Keratinocyte (primary cell): ENCODE measurements around the gene NLRX1. TPM values are rescaled to one million over a fixed set of nuclear protein-coding genes. Genes with fewer than 3 reads are reported as not detected.

ENCODE experiments used
- DNase-seq: peaks from one replicate; pipeline ENCODE4 v3.0.0-alpha.2; 2011; ENCODE audit warnings: low read depth, missing footprints, low spot score
- FAIRE-seq: peaks from 2 replicates; lab custom pipeline; 2011; peaks lifted over from hg19 to GRCh38; lab: Jason Lieb, UNC
- H2AFZ ChIP-seq: 2 replicates; pipeline ENCODE4 v1.6.0; 2012; ENCODE audit warnings: low read length, control low read depth, inconsistent platforms; ENCODE audit not compliant: control insufficient read depth
- H3K27ac ChIP-seq: 2 replicates; pipeline ENCODE4 v1.5.1; 2011; ENCODE audit warnings: low read length; ENCODE audit not compliant: control insufficient read depth, insufficient read depth
- H3K27me3 ChIP-seq: 3 replicates; pipeline ENCODE4 v1.6.0; 2011; ENCODE audit warnings: low read length; ENCODE audit not compliant: control insufficient read depth, insufficient read depth; ENCODE audit errors: extremely low read depth
- H3K36me3 ChIP-seq, 2 experiments: 2 replicates in 1 of 2; 3 replicates in 1 of 2; pipeline ENCODE4 v1.5.1; 2011; ENCODE audit warnings: low read length in 2 of 2, mild to moderate bottlenecking in 1 of 2; ENCODE audit not compliant: control insufficient read depth in 2 of 2, insufficient read depth in 2 of 2; ENCODE audit errors: extremely low read depth in 1 of 2
- H3K4me1 ChIP-seq: 3 replicates; pipeline ENCODE4 v1.5.1; 2011; ENCODE audit warnings: low read length; ENCODE audit not compliant: control insufficient read depth, insufficient read depth; ENCODE audit errors: extremely low read depth
- H3K4me2 ChIP-seq: 3 replicates; pipeline ENCODE4 v1.6.0; 2011; ENCODE audit warnings: low read depth, low read length; ENCODE audit not compliant: control insufficient read depth, insufficient read depth; ENCODE audit errors: extremely low read depth
- H3K4me3 ChIP-seq, 3 experiments: fragments of 200-600 bp in 1 of 3; sonication (generic) in 1 of 3; 2 replicates in 2 of 3; 3 replicates in 1 of 3; pipeline ENCODE4 v1.5.1; 2011 to 2016; ENCODE audit warnings: low read length in 3 of 3, mild to moderate bottlenecking in 3 of 3, control low read depth in 2 of 3, inconsistent platforms in 1 of 3, low read depth in 1 of 3, mixed read lengths in 1 of 3, mixed run types in 1 of 3, moderate library complexity in 1 of 3; ENCODE audit not compliant: control insufficient read depth in 2 of 3, insufficient read depth in 2 of 3; ENCODE audit errors: extremely low read depth in 1 of 3
- H3K79me2 ChIP-seq: 2 replicates; pipeline ENCODE4 v1.6.0; 2012; ENCODE audit warnings: low read length; ENCODE audit not compliant: control insufficient read depth, insufficient read depth
- H3K9ac ChIP-seq: 3 replicates; pipeline ENCODE4 v1.6.0; 2011; ENCODE audit warnings: low read length; ENCODE audit not compliant: control insufficient read depth, insufficient read depth; ENCODE audit errors: extremely low read depth
- H3K9me1 ChIP-seq: 3 replicates; pipeline ENCODE4 v1.6.0; 2011; ENCODE audit warnings: low read length; ENCODE audit not compliant: control insufficient read depth, insufficient read depth; ENCODE audit errors: extremely low read depth
- H3K9me3 ChIP-seq: 2 replicates; pipeline ENCODE4 v1.5.1; 2012; ENCODE audit warnings: low read depth, low read length; ENCODE audit not compliant: control insufficient read depth
- H4K20me1 ChIP-seq: 3 replicates; pipeline ENCODE4 v1.6.0; 2011; ENCODE audit warnings: low read length; ENCODE audit not compliant: control insufficient read depth, insufficient read depth; ENCODE audit errors: extremely low read depth
- CTCF ChIP-seq, 3 experiments: IDR thresholded peaks in 1 of 3; conservative IDR thresholded peaks in 1 of 3; optimal IDR thresholded peaks in 1 of 3; 2 replicates in 2 of 3; 3 replicates in 1 of 3; pipeline versions ENCODE3 to v1.5.1; 2011; ENCODE audit warnings: low read length in 3 of 3, mild to moderate bottlenecking in 3 of 3, moderate library complexity in 2 of 3, control low read depth in 1 of 3, inconsistent platforms in 1 of 3; ENCODE audit not compliant: insufficient read depth in 2 of 3; ENCODE audit errors: extremely low read depth in 1 of 3
- EZH2 ChIP-seq: IDR thresholded peaks from one replicate; pipeline ENCODE4 v1.6.1; 2012; ENCODE audit warnings: inconsistent platforms, mild to moderate bottlenecking, low read length, moderate library complexity
- dilution Hi-C: fragments of 300-500 bp; cut with MboI; formaldehyde crosslinking; loops from one replicate; pipeline ENCODE4 v1.7.0; 2020; ENCODE audit warnings: low sequenced_read_pairs; ENCODE audit not compliant: extremely low pct_ligation_motif_present
- polyA plus RNA-seq, 5 experiments: library from polyadenylated mRNA; depleted of rRNA in 3 of 5; stranded (reverse) in 3 of 5; stranded (forward) in 1 of 5; unstranded in 1 of 5; fragments of >200 nt; gene quantifications; 1 replicate in 1 of 5; 2 replicates in 3 of 5; 3 replicates in 1 of 5; pipeline versions ENCODE4 v1.2.1 to v1.2.3, GENCODE V29; 2011 to 2012; ENCODE audit warnings: missing spikeins in 2 of 5, low read depth in 1 of 5, low replicate concordance in 1 of 5

Gene NLRX1
- polyA plus RNA-seq, 1 donor (not counting 4 experiments of a cell fraction or from before 2014, with no cell fraction given): 8.1 TPM

GRCh38 chr11:119149018-119149785 is 19.3 kb upstream of the NLRX1 start, which contains the start of gene ABCG4:
ABCG4 (plus strand) TSS chr11:119149052; CDS start chr11:119149966, 914 bp downstream.
- H3K9ac ChIP-seq: peak within 1 kb of the TSS; percentile 22

DNA sequence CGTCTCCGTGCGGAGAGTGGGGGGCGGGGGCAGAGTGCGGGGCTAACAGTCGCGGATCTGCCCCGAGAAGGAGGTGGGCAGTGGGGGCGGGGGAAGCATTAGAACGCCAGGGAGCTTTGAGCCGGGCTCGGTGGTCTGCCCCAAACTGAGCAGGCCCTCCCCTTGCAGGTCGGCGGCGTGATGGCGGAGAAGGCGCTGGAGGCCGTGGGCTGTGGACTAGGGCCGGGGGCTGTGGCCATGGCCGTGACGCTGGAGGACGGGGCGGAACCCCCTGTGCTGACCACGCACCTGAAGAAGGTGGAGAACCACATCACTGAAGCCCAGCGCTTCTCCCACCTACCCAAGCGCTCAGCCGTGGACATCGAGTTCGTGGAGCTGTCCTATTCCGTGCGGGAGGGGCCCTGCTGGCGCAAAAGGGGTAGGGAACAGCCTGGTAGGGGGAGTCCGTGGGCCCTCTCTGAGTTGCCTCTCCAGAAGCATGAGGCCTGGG is 18.7 kb upstream of the NLRX1 start:
- Histone ChIP-seq H4K20me1 (no peaks in the 10 kb centered on the region), H3K9me3 (no peaks in the 10 kb centered on the region), H3K27me3 (peaks cover 37% of the 10 kb centered on the region), H3K36me3 (no peaks in the 10 kb centered on the region), H3K27ac (no peak overlapping the region), H3K4me1 (peaks cover 9% of the 10 kb centered on the region), H3K4me2 (no peak overlapping the region), H3K79me2 (no peaks in the 10 kb centered on the region), H3K4me3 (no peak overlapping the region), H2AFZ (no peak overlapping the region), H3K9me1 (no peaks in the 10 kb centered on the region), H3K9ac (no peak overlapping the region)
- FAIRE-seq: no peak
- TF ChIP-seq EZH2 (peak; percentile 24), CTCF (optimal IDR thresholded peaks at IDR 0.05 in 1 of 3, IDR thresholded peaks at IDR 0.05 in 1 of 3, conservative IDR thresholded peaks at IDR 0.05 in 1 of 3; ENCODE audit: extremely low read depth in 1 of 3, insufficient read depth in 2 of 3, low read length in 3 of 3) (no peak)
- dilution Hi-C loops: no loop called here
- DNase-seq: no peak

More at GRCh38 chr11:119149018-119149785, 19.3 kb upstream of the NLRX1 start, which contains the start of gene ABCG4:
- DNase-seq (no peak), FAIRE-seq (no peak)
- Histone ChIP-seq H3K79me2 (no peaks in the 10 kb centered on the region), H3K9me3 (no peaks in the 10 kb centered on the region), H3K4me3 (peak within 1 kb of the TSS; percentile 53 to 75 (median 66)), H3K36me3 (no peaks in the 10 kb centered on the region), H3K27me3 (peaks cover 32% of the 10 kb centered on the region), H3K4me2 (peak within 1 kb of the TSS; percentile 72), H2AFZ (peak within 1 kb of the TSS; percentile 65), H3K9me1 (no peaks in the 10 kb centered on the region), H3K27ac (no peak within 1 kb of the TSS), H3K4me1 (peaks cover 9% of the 10 kb centered on the region), H4K20me1 (no peaks in the 10 kb centered on the region)
- TF ChIP-seq CTCF (optimal IDR thresholded peaks at IDR 0.05 in 1 of 3, IDR thresholded peaks at IDR 0.05 in 1 of 3, conservative IDR thresholded peaks at IDR 0.05 in 1 of 3; ENCODE audit: extremely low read depth in 1 of 3, insufficient read depth in 2 of 3, low read length in 3 of 3) (no peak), EZH2 (peak; percentile 27)
- dilution Hi-C loops: no loop called here
